GM12878 (cell line): ENCODE results near the gene REV1. TPM values are rescaled to one million over a fixed set of nuclear protein-coding genes. Genes with fewer than 3 reads are reported as not detected.

Experiments used
- ATAC-seq: fragments of 200-7000 bp; cut with Tn5 transposase; 3 replicates; pipeline ENCODE4 v1.9.1; 2020; ENCODE audit warnings: mild to moderate bottlenecking, moderate library complexity
- BruUV-seq: library from RNA; stranded (reverse); fragments of 400-500 nt; replicated peaks from 2 replicates; lab custom pipeline; 2021; lab: Mats Ljungman, UMichigan
- CTCF ChIA-PET: fragments of 300-600 bp; sonication (Branson Sonifier 250); formaldehyde crosslinking; extraction: SDS; loops from one replicate; lab custom pipeline; 2021; ENCODE audit warnings: inconsistent platforms; lab: Yijun Ruan, JAX
- POLR2A ChIA-PET: fragments of 350-600 bp; formaldehyde crosslinking; extraction: SDS; loops from one replicate; lab custom pipeline; 2021; ENCODE audit warnings: inconsistent platforms; lab: Charles Lee
- RAD21 ChIA-PET: fragments of 300-600 bp; sonication (Branson Sonifier 250); formaldehyde crosslinking; loops from one replicate; lab custom pipeline; 2023; ENCODE audit warnings: antibody characterized with exemption; ENCODE audit not compliant: unreplicated experiment; lab: Charles Lee
- SMC1A ChIA-PET: fragments of 300-600 bp; sonication (Branson Sonifier 250); formaldehyde crosslinking; loops from one replicate; lab custom pipeline; 2023; ENCODE audit not compliant: unreplicated experiment, uncharacterized antibody; lab: Charles Lee
- DNase-seq: peaks from one replicate; pipeline ENCODE4 v3.0.0-alpha.2; 2011; ENCODE audit warnings: low read depth, low spot score
- FAIRE-seq: peaks from 3 replicates; lab custom pipeline; 2011; peaks lifted over from hg19 to GRCh38; lab: Jason Lieb, UNC
- H2AFZ ChIP-seq: 2 replicates; pipeline ENCODE4 v1.6.0; 2011; ENCODE audit warnings: low read depth, low read length, control low read depth; ENCODE audit not compliant: control insufficient read depth
- H3K27ac ChIP-seq: 2 replicates; pipeline ENCODE4 v1.5.1; 2011; ENCODE audit warnings: control low read depth; ENCODE audit not compliant: control insufficient read depth, insufficient read depth
- H3K27me3 ChIP-seq, 2 experiments: replicated peaks in 1 of 2; 2 replicates each; pipeline versions ENCODE4 v1.6.0 to v1.6.1; 2011; ENCODE audit warnings: low read length in 1 of 2; ENCODE audit not compliant: control insufficient read depth in 2 of 2, insufficient read depth in 2 of 2
- H3K36me3 ChIP-seq, 2 experiments: 2 replicates each; pipeline ENCODE4 v1.5.1; 2011; ENCODE audit warnings: low read length in 1 of 2; ENCODE audit not compliant: control insufficient read depth in 2 of 2, insufficient read depth in 2 of 2
- H3K4me1 ChIP-seq: 2 replicates; pipeline ENCODE4 v1.6.1; 2011; ENCODE audit warnings: mild to moderate bottlenecking, low read length, moderate library complexity, mixed read lengths; ENCODE audit not compliant: control insufficient read depth, insufficient read depth
- H3K4me2 ChIP-seq: 2 replicates; pipeline ENCODE4 v1.6.0; 2011; ENCODE audit warnings: control low read depth; ENCODE audit not compliant: control insufficient read depth, insufficient read depth
- H3K4me3 ChIP-seq: fragments of 200-600 bp; sonication (generic); 2 replicates; pipeline ENCODE4 v1.5.1; 2016
- H3K79me2 ChIP-seq: 2 replicates; pipeline ENCODE4 v1.6.0; 2011; ENCODE audit warnings: low read length; ENCODE audit not compliant: control insufficient read depth, insufficient read depth
- H3K9ac ChIP-seq: 2 replicates; pipeline ENCODE4 v1.8.0; 2011; ENCODE audit warnings: low read length, control low read depth, mixed read lengths; ENCODE audit not compliant: control insufficient read depth, insufficient read depth
- H3K9me3 ChIP-seq: replicated peaks from 3 replicates; pipeline ENCODE4 v1.5.1; 2011; ENCODE audit warnings: mild to moderate bottlenecking, low read length; ENCODE audit not compliant: control insufficient read depth, insufficient read depth
- H4K20me1 ChIP-seq: 2 replicates; pipeline ENCODE4 v1.6.0; 2011; ENCODE audit not compliant: control insufficient read depth, insufficient read depth
- CTCF ChIP-seq, 3 experiments: IDR thresholded peaks in 2 of 3; conservative IDR thresholded peaks in 1 of 3; 2 replicates each; pipeline ENCODE4 v1.5.1; 2011; ENCODE audit warnings: low read depth in 3 of 3, low read length in 3 of 3, mild to moderate bottlenecking in 3 of 3, control low read depth in 2 of 3, moderate library complexity in 2 of 3, inconsistent platforms in 1 of 3, mixed read lengths in 1 of 3; ENCODE audit not compliant: control insufficient read depth in 2 of 3, insufficient read depth in 1 of 3; ENCODE audit errors: extremely low read depth in 1 of 3
- E4F1 ChIP-seq: fragments of 450-650 bp; IDR thresholded peaks from 2 replicates; pipeline ENCODE4 v1.6.1; 2018; ENCODE audit warnings: borderline replicate concordance, mild to moderate bottlenecking; ENCODE audit not compliant: partially characterized antibody
- HCFC1 ChIP-seq: fragments of 150-350 bp; IDR thresholded peaks from 2 replicates; pipeline ENCODE4 v1.6.1; 2014; ENCODE audit warnings: low read length
- LARP7 ChIP-seq: fragments of 450-650 bp; IDR thresholded peaks from 2 replicates; pipeline ENCODE4 v1.6.1; 2017; ENCODE audit warnings: mild to moderate bottlenecking
- MEF2A ChIP-seq: IDR thresholded peaks from 2 replicates; pipeline ENCODE4 v1.6.1; 2011; ENCODE audit warnings: low read depth, mild to moderate bottlenecking, low read length, moderate library complexity; ENCODE audit not compliant: insufficient read depth
- MYC ChIP-seq: IDR thresholded peaks from 2 replicates; pipeline ENCODE4 v1.6.1; 2011; ENCODE audit warnings: mild to moderate bottlenecking, low read length, moderate library complexity, inconsistent platforms; ENCODE audit not compliant: insufficient read depth, insufficient replicate concordance, insufficient read length, severe bottlenecking
- NRF1 ChIP-seq: conservative IDR thresholded peaks from 2 replicates; pipeline ENCODE4 v1.6.1; 2011; ENCODE audit warnings: mild to moderate bottlenecking, low read depth, low read length, improper control_type of control experiment
- PAX5 ChIP-seq: IDR thresholded peaks from 2 replicates; pipeline ENCODE4 v1.6.1; 2011; ENCODE audit warnings: low read depth, low read length, borderline replicate concordance
- PML ChIP-seq: IDR thresholded peaks from 2 replicates; pipeline ENCODE4 v1.6.1; 2012; ENCODE audit warnings: low read length, inconsistent platforms
- SMAD5 ChIP-seq: IDR thresholded peaks from 2 replicates; pipeline ENCODE4 v1.6.1; 2016; ENCODE audit warnings: antibody characterized with exemption, low read depth
- SPI1 ChIP-seq: IDR thresholded peaks from 2 replicates; pipeline ENCODE4 v1.6.1; 2011; ENCODE audit warnings: low read depth, mild to moderate bottlenecking, low read length, moderate library complexity, borderline replicate concordance; ENCODE audit not compliant: insufficient read depth
- TCF12 ChIP-seq: IDR thresholded peaks from 2 replicates; pipeline ENCODE4 v1.6.1; 2011; ENCODE audit warnings: low read depth, mild to moderate bottlenecking, low read length
- USF1 ChIP-seq: IDR thresholded peaks from 2 replicates; pipeline ENCODE4 v1.6.1; 2011; ENCODE audit warnings: borderline replicate concordance, low read depth, mild to moderate bottlenecking, moderate library complexity, mixed read lengths, low read length; ENCODE audit not compliant: insufficient read depth; ENCODE audit errors: extremely low read length
- YY1 ChIP-seq: IDR thresholded peaks from 2 replicates; pipeline ENCODE4 v1.6.1; 2011; ENCODE audit warnings: low read depth, mild to moderate bottlenecking, low read length
- ZNF207 ChIP-seq: fragments of 450-650 bp; IDR thresholded peaks from 2 replicates; pipeline ENCODE4 v1.6.1; 2014; ENCODE audit warnings: antibody characterized with exemption, mild to moderate bottlenecking, borderline replicate concordance
- WGBS: methylation state at CpG from one replicate; pipeline ENCODE4 v1.1.6; 2016; ENCODE audit warnings: low lambda C conversion rate; ENCODE audit not compliant: insufficient replicate concordance, insufficient coverage; ENCODE audit errors: missing lambda C conversion rate; 5-methylcytosine and 5-hydroxymethylcytosine counted together
- in situ Hi-C: fragments of 300-500 bp; cut with MboI; formaldehyde crosslinking; loops from 9 replicates; pipeline ENCODE4 v1.14.3; 2018; ENCODE audit warnings: mixed read lengths
- intact Hi-C: fragments of 100-400 bp; cut with micrococcal nuclease; formaldehyde crosslinking; loops from one replicate; pipeline ENCODE4 v1.14.2; 2022; ENCODE audit not compliant: unreplicated experiment
- polyA plus RNA-seq, 11 experiments: library from polyadenylated mRNA; depleted of rRNA in 4 of 11; unstranded in 6 of 11; stranded (reverse) in 5 of 11; fragments of >200 nt; fragmentation: Nextera tagmentation in 4 of 11; fragmentation: Illumina TruSeq in 1 of 11; extraction: Ambion mirVana in 4 of 11; extraction: Trizol in 1 of 11; gene quantifications; 1 replicate in 1 of 11; 2 replicates in 10 of 11; pipeline versions ENCODE4 v1.2.1 to v1.2.3, GENCODE V29; 2011 to 2016; ENCODE audit warnings: inconsistent platforms in 2 of 11, missing spikeins in 2 of 11, low read depth in 1 of 11
- total RNA-seq, 4 experiments: library from RNA; depleted of rRNA in 3 of 4; stranded (reverse); fragments of >200 nt in 3 of 4; fragmentation: Illumina TruSeq in 1 of 4; extraction: Trizol in 1 of 4; gene quantifications; 2 replicates each; pipeline versions ENCODE4 v1.2.1 to v1.2.3, GENCODE V29; 2013 to 2021

Gene REV1
- total and polyA plus RNA-seq, 10 of the 15 experiments (the other 5 are each of a cell fraction or from before 2014, with no cell fraction given) = 11.3 to 46.8 (median 29.0) TPM

- Histone ChIP-seq H3K4me2 (no peak overlapping the region), H3K9ac (no peak overlapping the region), H3K36me3 (no peaks in the 10 kb centered on the region), H4K20me1 (no peaks in the 10 kb centered on the region), H3K4me1 (no peaks in the 10 kb centered on the region), H3K9me3 (no peaks in the 10 kb centered on the region), H3K27ac (no peak overlapping the region), H3K27me3 (no peaks in the 10 kb centered on the region), H2AFZ (no peak overlapping the region), H3K79me2 (no peaks in the 10 kb centered on the region), H3K4me3 (no peak overlapping the region)
- in situ Hi-C loops = no loop called here
- no peak for FAIRE-seq
- no peak for ATAC-seq
- TF ChIP-seq MEF2A (no peak), PML (no peak), HCFC1 (no peak), ZNF207 (no peak), TCF12 (no peak), USF1 (no peak), MYC (no peak), E4F1 (no peak), YY1 (no peak), PAX5 (no peak), SPI1 (no peak), SMAD5 (no peak), CTCF (IDR thresholded peaks at IDR 0.05 in 2 of 3, conservative IDR thresholded peaks at IDR 0.05 in 1 of 3; ENCODE audit: control insufficient read depth in 2 of 3, extremely low read depth in 1 of 3, insufficient read depth in 1 of 3, low read depth in 3 of 3, low read length in 3 of 3) (no peak), LARP7 (no peak), NRF1 (no peak)
- RAD21 ChIA-PET = no interaction called here
- 0% methylated on average over 1 of the region's 1 CpG for WGBS
- DNase-seq = no peak
- POLR2A ChIA-PET = no interaction called here
- CTCF ChIA-PET = no interaction called here
- SMC1A ChIA-PET = no interaction called here
- intact Hi-C loops = no loop called here
- BruUV-seq = no TSS peak
Measured at GRCh38 chr2:99512181-99512591, 22.4 kb upstream of the REV1 start.
